ENCODE data around the gene KARS1.

KARS1 gene

GRCh38 chr16:75588716-75589115 is 58.7 kb downstream of the KARS1 start:
- no CpG with 5 or more reads among the region's 4 CpGs for WGBS (ENCODE audit: insufficient coverage, insufficient read length)

GRCh38 chr16:75584108-75584507 is 63.4 kb downstream of the KARS1 start:
- Histone ChIP-seq H3K4me3 (ENCODE audit: low read length) (no peak overlapping the region), H3K36me3 (ENCODE audit: control insufficient read depth, insufficient read depth, low read length) (no peaks in the 10 kb centered on the region), H3K4me1 (ENCODE audit: control insufficient read depth, insufficient read depth, low read length) (no peaks in the 10 kb centered on the region), H3K27ac (ENCODE audit: low read length) (no peak overlapping the region), H3K27me3 (ENCODE audit: control insufficient read depth, insufficient read depth, low read length) (no peaks in the 10 kb centered on the region), H3K9me3 (ENCODE audit: control insufficient read depth, insufficient read depth, low read length) (no peaks in the 10 kb centered on the region)
- no CpG with 5 or more reads among the region's 3 CpGs for WGBS (ENCODE audit: insufficient coverage, insufficient read length)
- DNase-seq (ENCODE audit: low read depth, low spot score) = no peak

More at GRCh38 chr16:75588716-75589115, 58.7 kb downstream of the KARS1 start:
- peaks cover 2% of the 10 kb centered on the region; the same call in 1 of the 2 replicates for H3K4me1 ChIP-seq (ENCODE audit: control insufficient read depth, insufficient read depth, low read length)
- H3K9me3 ChIP-seq (ENCODE audit: control insufficient read depth, insufficient read depth, low read length) = no peaks in the 10 kb centered on the region
- no peaks in the 10 kb centered on the region for H3K36me3 ChIP-seq (ENCODE audit: control insufficient read depth, insufficient read depth, low read length)
- H3K27me3 ChIP-seq (ENCODE audit: control insufficient read depth, insufficient read depth, low read length) = no peaks in the 10 kb centered on the region
- H3K4me3 ChIP-seq (ENCODE audit: low read length) = no peak overlapping the region
- no peak overlapping the region for H3K27ac ChIP-seq (ENCODE audit: low read length)
- DNase-seq (ENCODE audit: low read depth, low spot score) = no peak

GRCh38 chr16:75579281-75579834 is 68.1 kb downstream of the KARS1 start:
- Histone ChIP-seq H3K27ac (ENCODE audit: low read length) (no peak overlapping the region), H3K9me3 (ENCODE audit: control insufficient read depth, insufficient read depth, low read length) (no peaks in the 10 kb centered on the region), H3K36me3 (ENCODE audit: control insufficient read depth, insufficient read depth, low read length) (0 out of 2 replicates have a peak, but pooled peaks cover 2% of the 10 kb centered on the region), H3K27me3 (ENCODE audit: control insufficient read depth, insufficient read depth, low read length) (no peaks in the 10 kb centered on the region), H3K4me3 (ENCODE audit: low read length) (no peak overlapping the region), H3K4me1 (ENCODE audit: control insufficient read depth, insufficient read depth, low read length) (no peaks in the 10 kb centered on the region)
- no CpG with 5 or more reads among the region's 7 CpGs for WGBS (ENCODE audit: insufficient coverage, insufficient read length)
- no peak for DNase-seq (ENCODE audit: low read depth, low spot score)

GRCh38 chr16:75578725-75579124 is 68.7 kb downstream of the KARS1 start:
- Histone ChIP-seq H3K4me3 (ENCODE audit: low read length) (no peak overlapping the region), H3K4me1 (ENCODE audit: control insufficient read depth, insufficient read depth, low read length) (no peaks in the 10 kb centered on the region), H3K36me3 (ENCODE audit: control insufficient read depth, insufficient read depth, low read length) (peaks cover 2% of the 10 kb centered on the region; the same call in 1 of the 2 replicates), H3K27ac (ENCODE audit: low read length) (no peak overlapping the region), H3K9me3 (ENCODE audit: control insufficient read depth, insufficient read depth, low read length) (no peaks in the 10 kb centered on the region), H3K27me3 (ENCODE audit: control insufficient read depth, insufficient read depth, low read length) (no peaks in the 10 kb centered on the region)
- no peak for DNase-seq (ENCODE audit: low read depth, low spot score)
- no CpG with 5 or more reads among the region's 2 CpGs for WGBS (ENCODE audit: insufficient coverage, insufficient read length)

- Histone ChIP-seq H3K27ac (ENCODE audit: low read length) (no peak overlapping the region), H3K4me3 (ENCODE audit: low read length) (no peak overlapping the region), H3K36me3 (ENCODE audit: control insufficient read depth, insufficient read depth, low read length) (peaks cover 2% of the 10 kb centered on the region; the same call in 1 of the 2 replicates), H3K9me3 (ENCODE audit: control insufficient read depth, insufficient read depth, low read length) (no peaks in the 10 kb centered on the region), H3K27me3 (ENCODE audit: control insufficient read depth, insufficient read depth, low read length) (no peaks in the 10 kb centered on the region), H3K4me1 (ENCODE audit: control insufficient read depth, insufficient read depth, low read length) (no peaks in the 10 kb centered on the region)
- DNase-seq (ENCODE audit: low read depth, low spot score) = no peak
- WGBS (ENCODE audit: insufficient coverage, insufficient read length) = no CpG with 5 or more reads among the region's 7 CpGs
Observed at GRCh38 chr16:75578212-75578611, 69.3 kb downstream of the KARS1 start.

All from iPS DF 6.9 (cell line).